NB4 (cell line): ENCODE data around the gene FOXD4L3.
"Not testable (repeated sequence)": the region's sequence is repeated elsewhere in the genome, so short reads cannot be mapped to it uniquely, and the experiment has no call there.

Source experiments
- MYC ChIP-seq: IDR thresholded peaks from 2 replicates; pipeline ENCODE4 v1.6.1; 2011; ENCODE audit warnings: low read depth, low read length
- POLR2A ChIP-seq: IDR thresholded peaks from 2 replicates; pipeline ENCODE4 v1.6.1; 2011; ENCODE audit warnings: mild to moderate bottlenecking; ENCODE audit not compliant: insufficient read length; ENCODE audit errors: extremely low read depth
- TF ChIP-seq, protein P1 (sequence below): IDR thresholded peaks from one replicate; pipeline ENCODE4 v1.5.1; 2012; ENCODE audit warnings: low read depth, low read length

DNA sequence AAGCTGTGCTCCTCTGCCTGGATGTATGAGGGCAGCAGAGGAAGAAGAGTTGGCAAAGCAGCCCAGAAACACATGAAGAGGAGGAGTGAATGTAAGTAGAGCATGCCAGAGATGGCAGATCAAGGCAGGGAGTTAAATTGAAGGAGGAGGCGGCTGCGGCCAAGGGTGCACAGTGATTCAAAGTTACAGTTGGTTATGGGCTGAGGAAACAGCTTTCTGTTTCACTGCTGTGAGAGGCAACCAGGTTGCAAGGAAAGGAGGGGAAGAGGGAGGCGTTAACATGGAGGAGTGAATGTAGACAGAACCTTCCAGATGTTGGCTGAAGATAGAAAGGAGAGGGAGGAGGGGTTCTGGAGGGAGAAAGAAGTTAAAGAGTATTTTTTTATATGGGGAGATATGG, 33.3 kb downstream of the FOXD4L3 start:
- TF ChIP-seq, protein P1, sequence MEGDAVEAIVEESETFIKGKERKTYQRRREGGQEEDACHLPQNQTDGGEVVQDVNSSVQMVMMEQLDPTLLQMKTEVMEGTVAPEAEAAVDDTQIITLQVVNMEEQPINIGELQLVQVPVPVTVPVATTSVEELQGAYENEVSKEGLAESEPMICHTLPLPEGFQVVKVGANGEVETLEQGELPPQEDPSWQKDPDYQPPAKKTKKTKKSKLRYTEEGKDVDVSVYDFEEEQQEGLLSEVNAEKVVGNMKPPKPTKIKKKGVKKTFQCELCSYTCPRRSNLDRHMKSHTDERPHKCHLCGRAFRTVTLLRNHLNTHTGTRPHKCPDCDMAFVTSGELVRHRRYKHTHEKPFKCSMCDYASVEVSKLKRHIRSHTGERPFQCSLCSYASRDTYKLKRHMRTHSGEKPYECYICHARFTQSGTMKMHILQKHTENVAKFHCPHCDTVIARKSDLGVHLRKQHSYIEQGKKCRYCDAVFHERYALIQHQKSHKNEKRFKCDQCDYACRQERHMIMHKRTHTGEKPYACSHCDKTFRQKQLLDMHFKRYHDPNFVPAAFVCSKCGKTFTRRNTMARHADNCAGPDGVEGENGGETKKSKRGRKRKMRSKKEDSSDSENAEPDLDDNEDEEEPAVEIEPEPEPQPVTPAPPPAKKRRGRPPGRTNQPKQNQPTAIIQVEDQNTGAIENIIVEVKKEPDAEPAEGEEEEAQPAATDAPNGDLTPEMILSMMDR, result not testable (repeated sequence)
- TF ChIP-seq MYC, POLR2A: not testable (repeated sequence)
